HuH-7 (cell line): ENCODE results near the gene ADAMTS5.

ENCODE experiments used
- DNase-seq: peaks from one replicate; pipeline ENCODE4 v3.0.0; 2011; ENCODE audit warnings: low spot score

Gene ADAMTS5

DNA sequence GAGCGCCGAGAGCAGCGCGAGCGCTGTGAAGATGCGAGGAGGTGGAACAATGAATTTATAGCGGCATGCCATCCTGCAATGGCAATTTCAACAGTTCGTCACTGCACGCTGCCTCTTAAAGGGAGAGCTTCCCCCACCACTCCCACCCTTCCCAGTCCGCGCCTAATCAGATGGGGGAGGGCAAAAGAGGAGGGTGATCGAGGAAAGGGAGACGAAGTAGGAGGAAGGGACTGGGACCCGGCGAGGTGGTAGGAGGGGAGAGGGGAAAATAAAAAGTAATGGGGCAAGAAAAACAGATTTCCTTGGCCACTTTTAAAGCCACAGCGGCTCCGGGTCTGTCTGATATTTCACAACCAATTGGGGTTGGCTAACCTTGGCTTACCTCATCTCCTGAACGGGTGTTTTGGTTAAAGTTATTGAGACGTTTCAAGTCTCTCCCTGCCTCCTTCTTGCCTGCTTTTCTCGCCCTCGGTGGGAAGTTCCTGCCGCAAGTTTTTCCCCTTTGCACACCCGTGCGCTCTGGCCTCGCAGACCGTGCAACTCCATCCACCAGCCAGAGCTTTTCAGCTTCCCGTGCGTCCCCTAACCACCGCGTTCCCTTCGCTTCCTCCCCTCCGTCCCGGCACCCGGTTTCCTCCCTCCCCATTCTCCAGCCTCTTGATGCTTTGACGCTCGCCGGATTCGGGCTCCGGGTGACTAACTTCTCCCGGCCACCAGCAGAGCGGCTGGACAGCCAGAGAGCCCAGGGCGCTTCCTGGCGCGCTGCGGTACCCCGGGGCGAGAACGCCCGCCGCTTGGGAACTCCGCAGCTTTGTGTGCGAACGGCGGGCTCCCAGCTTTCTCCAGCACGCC lies at the start of gene ADAMTS5:
Gene ADAMTS5 (minus strand): TSS at position 27 of the 852 bp plus-strand sequence. CDS start 697 bp downstream, outside the sequence.
- peak; percentile 24 for DNase-seq

DNA sequence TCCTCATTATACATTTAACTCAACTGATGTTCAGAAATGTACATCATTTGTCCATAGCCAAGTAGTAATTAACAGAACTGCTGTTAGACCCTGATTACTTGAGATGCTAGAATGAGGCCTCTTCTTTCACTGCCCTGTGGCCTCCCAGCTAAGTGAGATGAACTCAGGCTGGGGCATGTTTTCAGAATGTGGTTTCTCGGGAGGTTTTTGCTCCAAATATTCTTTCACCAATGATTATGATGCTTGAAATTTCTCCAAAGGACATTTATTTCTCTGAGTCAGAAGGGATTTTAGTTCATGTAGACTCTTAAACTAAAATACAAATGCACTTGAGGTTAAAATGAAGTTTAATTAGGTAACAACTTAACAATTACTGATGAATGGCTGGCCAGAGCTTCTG lies 34.6 kb upstream of the ADAMTS5 start:
- DNase-seq, result no peak

DNA sequence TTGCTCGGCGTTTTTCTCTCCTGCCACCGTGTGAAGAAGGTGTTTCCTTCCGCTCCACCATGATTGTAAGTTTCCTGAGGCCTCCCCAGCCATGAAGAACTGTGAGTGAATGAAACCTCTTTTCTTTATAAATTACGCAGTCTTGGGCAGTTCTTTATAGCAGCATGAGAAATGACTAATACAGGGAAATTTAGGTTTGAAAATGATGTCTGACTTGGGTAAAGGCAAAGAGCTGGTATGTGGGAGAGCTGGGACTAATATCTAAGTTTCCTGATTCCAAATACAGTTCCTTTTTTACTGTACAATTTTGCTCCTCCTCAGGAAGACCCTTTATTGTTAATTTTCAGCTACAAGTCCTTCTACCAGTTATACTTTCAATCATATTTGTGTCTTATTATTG lies 16.7 kb upstream of the ADAMTS5 start:
- no peak for DNase-seq

DNA sequence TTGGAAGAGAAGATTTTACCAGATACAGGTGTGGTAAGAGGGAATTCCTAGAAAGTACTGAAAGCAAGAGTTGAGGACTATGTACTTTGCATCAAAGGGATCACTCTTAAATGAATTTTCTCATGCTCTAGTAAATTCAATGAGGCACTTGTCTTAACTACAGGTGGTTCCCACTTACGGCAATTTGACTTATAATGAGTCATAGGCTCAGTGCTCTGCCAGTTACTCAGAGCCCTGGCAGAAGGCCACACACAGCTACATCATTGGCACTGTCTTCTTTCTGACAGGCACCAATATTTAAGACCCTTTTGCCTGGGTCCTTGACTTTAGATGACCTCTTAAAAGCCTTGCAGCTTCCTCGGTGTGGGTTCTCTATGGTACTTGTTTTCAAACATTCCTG lies 15.9 kb upstream of the ADAMTS5 start:
- no peak for DNase-seq

DNA sequence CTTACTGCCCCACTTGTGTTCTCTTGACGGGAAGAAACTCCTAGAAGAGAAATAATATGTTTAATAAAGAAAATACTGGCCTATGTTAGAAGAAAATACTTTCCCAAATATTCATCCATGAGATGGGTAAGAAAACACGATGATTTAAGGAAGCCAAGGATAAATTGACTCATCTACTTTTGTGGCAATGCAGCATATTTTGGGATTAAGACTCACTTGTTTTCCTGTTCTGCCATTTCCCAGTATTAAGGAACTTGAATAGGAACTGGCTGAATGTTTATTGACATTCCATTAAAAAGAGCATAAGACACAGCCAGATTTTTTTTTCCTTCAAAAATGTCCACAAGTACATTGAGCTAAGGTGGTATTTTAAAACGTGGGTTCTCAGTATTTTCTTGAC lies 10.9 kb upstream of the ADAMTS5 start:
- no peak for DNase-seq

DNA sequence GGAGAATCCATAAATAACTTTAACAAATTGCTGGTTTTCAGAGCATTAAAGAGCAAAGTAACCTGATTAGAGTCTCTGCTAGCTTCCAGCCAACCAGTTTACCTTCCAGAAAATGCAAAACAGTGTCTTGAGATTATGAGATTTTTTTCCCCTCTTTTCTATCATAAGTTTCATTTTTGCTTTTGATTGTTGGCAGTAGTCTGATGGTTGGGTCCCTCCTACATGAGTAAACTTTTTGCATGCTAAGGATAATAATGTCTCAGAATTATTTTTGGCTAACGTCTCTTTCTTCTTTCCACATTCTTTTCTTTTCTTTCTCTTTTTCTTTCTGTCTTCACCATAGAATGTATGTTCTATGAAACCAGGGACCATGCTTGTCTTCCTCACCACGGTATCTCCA lies 6.3 kb upstream of the ADAMTS5 start:
- no peak for DNase-seq

DNA sequence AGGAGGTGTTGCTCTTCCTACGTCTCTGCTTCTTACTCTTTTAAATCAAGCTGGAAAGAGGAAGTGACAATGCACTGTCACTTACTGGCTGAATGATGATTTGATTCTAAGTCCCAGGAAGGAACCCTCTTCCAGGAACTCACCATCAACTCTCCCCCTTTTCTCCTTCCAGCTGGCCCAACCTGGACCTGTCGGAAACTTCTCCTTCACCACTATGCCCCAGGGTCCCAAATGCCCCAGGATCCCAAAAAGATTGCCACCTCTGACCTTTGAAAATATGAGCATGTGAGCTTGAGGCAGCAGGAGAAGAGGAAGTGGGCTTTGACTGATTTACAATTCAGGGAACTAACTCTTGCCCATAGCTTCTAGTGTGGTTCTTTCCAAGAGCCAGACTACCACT lies 5.3 kb upstream of the ADAMTS5 start:
- DNase-seq, result no peak

DNA sequence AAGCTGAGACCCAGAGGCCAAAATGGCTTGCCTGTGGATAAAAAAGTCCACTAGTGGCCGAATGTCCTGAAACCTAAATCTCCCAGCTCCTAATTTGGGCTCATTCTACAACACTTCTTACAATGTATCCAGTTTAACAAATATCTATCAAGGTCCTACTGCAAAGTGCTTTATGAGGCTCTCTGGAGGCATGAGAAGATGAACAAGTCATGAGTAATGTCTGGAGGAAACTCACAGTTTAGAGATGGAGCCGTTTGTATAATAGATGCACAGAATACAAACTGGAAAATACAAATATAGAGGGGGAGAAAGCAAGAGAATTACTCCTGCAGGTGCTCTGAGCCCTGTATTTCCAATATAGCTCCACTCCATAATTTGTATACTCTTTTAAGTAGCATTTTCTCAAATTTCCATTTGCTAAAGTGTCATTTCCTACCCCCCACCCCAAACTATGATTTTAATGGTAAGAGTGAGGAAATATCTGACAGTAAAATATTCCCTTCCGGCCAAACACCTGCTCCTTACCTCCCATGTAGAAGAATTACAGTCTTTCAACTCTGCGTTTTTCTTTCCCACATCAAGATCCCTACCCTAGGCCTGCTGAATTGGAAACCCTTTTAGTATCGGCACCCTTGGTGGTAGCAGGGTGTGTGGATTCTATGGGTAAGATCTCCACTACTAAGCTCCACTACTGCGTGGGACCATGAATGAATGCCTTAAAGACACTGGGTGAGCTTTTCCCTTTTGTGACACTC lies 3.3 kb upstream of the ADAMTS5 start:
- DNase-seq, result no peak

DNA sequence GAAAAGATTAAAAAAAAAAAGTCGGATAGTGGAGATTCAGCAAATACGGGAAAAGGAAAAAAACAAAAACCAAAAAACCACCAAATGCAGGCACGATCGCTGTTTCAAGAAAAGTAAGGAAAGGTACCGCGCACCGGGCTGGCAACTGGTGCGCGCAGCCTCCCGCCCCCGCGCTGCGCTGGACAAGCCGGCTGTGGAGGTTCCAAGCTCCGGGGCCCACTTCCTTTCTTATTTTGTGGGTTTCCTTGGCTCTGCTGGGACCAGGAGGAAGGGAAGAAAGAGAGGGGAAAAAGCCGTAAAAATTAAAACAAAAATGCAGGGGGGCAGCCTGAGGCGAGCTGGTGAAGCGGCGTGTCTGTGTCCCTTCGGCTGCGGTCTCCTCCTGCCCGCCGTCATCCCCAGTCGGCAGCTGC lies 233 bp downstream of the ADAMTS5 start:
- DNase-seq, result no peak

DNA sequence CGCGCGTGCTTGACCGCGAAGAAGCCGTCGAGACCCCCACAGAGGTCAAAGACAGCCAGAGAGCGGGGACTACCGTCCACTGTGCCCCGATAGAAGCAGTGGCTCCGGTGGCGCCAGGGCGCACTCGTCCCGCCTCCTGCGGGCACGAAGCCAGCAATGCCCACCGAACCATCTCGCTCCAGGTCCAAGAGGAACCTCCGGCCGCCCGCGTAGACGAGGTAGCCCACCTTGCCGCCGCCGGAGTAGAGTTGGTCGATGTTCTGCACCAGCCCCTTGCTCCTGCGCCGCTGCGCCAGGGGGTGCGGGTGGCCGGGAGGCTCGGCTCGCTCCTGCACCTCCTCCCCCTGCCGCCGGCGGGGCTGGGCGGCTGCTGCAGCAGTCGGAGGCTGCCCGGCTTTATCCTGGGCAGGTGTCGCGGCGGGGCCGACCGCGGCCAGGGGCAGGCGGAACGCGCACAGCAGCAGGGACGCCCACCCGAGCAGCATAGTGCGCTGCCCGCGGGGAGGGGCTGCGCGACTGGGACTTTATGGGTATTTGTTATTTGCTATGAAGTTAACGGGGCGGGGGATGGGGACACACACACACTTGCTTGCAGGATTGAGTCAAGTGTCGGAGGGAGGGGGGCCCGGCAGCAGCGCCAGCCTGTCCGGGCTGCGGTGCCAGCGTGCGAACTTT lies 844 bp downstream of the ADAMTS5 start:
- no peak for DNase-seq

DNA sequence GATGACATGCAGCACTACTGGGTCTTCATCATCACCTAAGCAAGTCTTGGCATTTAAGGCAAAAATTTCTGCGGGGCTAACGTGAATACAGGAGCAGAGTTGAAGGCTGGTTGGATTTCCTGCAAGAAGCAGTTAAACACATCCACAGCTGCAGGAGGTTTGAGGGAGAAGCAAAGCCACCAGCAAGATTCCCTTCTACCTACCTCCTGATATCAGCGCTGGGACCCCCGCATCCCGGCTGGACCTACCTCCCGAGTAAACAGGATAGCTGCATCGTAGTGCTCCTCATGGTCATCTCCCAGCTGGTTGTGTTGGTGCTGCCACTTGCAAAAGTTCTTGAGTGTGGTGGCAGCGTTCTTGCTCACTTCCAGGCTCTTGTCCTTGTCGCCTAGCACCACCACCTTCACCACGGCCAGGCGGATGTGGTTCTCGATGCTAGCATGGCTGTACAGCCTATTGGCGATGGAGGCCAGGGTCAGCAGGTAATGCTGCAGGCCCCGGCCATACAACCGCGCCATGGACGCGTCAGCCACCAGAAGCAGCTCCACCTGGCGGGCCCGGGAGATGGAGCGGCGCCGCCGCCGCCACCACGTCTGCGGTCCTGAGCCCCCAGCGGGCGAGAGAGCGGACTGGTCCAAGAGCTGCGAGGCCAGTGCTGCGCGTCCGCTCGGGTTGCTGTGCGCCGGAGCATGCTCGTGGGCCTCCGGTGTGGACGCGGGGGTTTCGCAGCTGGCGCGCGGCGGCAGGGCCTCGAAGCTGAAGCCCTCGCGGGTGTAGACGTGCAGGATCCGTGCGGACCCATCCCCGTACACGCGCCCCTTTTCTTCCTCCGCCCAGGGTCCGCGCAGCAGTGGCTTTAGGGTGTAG lies 1.6 kb downstream of the ADAMTS5 start:
- DNase-seq, result no peak

DNA sequence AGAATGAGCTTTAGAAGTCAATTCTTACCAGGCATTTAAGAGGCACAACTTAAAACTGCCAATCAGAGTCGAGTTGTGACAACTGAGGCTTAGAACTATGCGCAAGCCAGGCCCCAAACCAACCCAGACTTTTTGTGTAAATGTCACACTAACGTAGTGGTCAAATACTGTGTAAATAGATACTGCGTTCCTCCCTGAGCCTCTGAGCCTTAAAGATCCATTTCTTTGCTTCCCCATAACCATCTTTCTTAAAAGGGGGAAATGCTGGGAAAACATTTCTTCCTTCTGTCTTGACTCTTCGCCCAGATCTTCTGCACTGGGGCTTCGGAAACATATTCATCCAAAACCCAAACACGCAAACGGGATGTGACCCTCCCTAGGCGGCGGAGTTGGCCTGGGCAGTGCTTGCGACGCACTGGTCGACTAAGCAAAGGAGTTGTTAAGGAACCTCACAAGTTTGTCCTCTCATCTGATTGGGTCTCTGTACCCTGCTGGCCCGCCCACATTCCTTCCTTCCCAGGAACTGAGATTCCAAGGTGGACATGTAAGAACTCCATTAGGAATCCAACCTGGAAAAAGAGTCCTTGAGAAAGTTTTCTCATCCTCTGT lies 2.6 kb downstream of the ADAMTS5 start:
- DNase-seq, result no peak

DNA sequence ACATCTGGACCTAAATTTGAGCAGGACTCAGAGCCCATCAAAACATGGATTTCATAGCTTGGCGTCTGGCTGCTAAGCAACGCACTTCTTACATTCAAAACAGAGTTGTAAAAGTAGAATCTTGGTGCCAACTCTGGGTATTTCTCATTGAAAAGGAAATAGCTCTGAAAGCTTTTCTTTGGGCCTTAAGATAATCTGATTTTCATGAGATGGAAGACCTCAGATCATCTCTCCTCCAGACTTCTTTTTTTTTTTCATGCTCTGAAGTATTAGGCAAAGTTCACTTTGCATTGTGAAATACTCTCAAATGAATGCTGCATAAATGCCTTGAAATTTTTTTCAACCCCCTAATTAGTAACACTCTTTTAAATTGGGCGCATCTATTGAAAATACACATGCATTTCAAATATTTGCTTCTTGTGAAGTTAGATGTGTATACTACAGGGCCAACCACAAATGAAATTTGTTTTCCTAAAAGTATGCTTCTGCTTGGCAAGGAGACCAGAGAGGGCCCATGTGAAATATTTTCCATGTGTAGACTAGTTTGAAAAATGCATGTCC lies 4.2 kb downstream of the ADAMTS5 start:
- DNase-seq, result no peak

DNA sequence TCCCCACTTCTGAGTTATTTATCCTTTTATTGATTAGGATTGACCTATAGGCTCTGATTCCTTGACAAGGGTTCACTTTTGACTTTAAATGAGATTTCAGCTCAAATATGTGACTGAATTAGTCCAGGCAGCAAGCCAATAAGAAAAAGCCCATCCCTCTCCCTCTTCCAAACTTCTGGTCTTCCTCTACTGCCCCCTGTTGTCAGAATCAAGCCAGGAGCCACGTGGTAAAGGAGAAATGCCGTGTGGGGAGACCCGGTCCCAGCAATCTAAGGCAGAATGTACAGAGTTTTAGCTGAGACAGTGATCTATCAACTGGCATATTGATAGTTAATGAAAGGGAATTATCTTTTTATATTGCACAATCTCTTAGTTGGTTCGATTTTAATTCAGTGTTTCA lies 5.2 kb downstream of the ADAMTS5 start:
- DNase-seq, result no peak

DNA sequence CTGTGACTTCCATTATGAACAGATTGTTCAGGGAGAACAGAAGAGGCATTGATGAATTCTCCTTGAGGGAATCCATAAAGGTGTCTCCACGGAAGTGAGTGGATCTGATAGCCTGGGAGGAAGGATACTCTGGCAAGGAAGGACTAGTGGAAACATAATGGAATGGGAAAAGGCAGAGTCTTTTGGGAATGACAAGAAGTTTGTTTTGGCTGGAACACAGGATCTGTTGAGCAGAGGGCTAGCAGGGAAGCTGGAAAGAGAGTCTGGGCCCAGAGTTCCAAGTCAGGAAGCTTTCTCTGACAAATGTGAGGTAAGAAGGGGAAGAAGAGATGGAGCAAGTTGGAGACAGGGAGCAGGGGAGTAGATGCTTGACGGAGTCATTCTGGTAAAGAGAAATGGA lies 8.1 kb downstream of the ADAMTS5 start:
- no peak for DNase-seq

DNA sequence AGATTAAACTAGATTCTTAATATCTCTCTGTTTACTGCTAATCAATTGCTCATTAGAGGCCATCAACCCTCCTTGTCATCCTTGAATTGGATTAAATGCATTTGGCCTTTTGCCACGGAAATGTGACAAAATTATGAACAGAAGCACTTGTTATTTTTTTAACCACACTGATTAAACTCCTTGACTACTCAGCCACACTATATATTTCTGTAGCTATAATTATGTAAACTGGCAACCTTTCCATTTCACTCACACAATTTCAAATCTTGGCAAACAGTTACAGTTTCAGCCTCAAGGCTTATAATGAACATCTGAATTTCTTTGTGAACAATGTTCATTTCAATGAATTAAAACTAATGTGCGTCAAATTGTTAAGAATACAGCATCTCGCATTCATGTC lies 10.1 kb downstream of the ADAMTS5 start:
- DNase-seq, result no peak

DNA sequence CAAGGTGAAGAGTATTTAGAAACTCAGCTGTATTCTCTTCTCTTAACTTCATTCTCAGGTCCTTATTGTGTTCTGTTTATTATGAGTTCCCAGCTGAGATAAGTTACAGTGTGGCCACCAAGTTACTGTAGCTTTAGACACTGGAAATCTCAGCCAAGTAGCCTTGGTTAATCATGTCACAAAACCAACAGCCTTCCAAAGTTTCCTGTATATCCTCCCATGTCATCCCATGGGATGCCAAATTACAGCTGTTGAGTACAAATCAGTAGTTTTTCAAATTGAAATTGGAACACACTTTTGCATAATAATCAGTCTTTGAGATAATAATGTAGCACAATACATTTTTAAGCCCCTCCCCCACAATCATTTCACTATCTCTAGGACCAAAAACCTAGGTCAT lies 10.7 kb downstream of the ADAMTS5 start:
- DNase-seq, result no peak

DNA sequence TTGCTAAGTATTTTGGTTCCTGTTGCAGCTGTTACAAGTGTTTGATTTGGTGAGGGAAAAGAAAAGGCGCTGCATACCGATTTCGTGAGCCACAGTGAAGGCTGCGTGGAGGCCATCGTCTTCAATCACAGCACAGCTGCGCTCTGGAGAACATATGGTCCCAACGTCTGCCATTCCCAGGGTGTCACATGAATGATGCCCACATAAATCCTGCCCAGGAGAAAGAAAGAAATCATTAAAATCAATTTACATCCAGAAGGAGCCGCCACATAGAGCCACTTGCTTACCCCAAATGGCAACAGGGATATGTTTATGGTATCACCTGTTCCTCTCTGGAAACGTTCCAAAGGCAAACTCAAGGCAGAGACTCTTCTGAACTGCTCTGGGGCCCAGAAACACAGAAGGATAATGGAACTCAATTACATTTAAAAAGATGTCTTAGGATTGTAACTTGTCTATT lies 12.2 kb downstream of the ADAMTS5 start:
- DNase-seq, result no peak

DNA sequence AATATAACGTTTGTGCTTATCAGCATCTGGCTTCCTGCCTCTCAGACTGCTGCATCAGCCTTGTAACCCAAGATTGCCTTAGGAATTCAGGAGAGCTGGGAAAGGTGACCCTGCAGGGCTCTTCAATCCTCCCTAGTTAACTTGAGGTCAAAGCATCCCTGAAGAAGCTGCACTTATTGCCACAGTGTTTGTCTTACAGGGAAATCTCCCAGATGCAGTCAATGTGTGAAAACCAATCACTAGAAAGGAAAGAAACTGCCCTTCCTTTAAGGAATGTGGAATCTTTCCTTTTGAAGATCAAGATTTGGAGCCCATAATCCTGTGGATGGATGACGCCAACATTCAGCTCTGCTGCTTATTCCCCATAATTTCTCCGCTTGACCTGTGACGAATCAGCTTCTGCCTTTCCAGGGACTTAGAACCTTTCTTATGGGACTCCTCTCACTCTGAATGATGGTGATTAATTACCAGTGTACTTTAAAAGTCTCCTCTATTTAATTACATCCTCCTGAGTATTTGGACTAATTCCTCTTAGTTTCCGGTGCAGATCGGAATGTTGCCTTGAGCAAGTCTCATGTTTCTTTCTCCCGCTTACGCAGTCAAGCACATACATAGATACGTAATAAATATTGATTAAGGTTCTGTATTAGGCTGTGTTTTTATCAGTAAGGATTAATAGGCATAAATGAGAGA lies 14.4 kb downstream of the ADAMTS5 start:
- no peak for DNase-seq

DNA sequence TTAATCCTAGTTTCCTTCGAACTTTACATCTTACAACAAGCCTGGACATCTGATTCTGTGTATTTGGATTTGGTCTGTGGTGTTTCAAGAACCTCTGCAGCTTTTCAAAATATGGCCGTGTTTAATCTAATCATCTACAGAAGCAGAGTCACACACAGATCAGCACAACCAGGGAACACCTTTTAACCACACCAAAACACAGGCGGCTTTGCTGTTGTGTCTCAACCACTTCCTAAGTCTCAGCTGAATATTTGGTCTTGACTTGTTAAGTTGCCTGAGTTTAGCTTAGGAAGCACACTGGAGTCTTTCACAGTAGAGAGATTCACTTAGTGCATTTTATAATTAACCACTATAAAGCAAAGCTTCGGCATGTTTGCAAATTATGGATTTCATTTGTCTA lies 17.1 kb downstream of the ADAMTS5 start:
- no peak for DNase-seq
